ENCODE measurements around the gene TM6SF1.

- TF ChIP-seq CTCF (conservative IDR thresholded peaks at IDR 0.05; ENCODE audit: low read depth, low read length): no peak
- TF ChIP-seq MAZ (IDR thresholded peaks at IDR 0.05; ENCODE audit: borderline replicate concordance, low read depth, low read length): no peak
- TF ChIP-seq CHD1 (IDR thresholded peaks at IDR 0.05; ENCODE audit: low read depth, low read length): no peak
- no peak for TF ChIP-seq CEBPB (IDR thresholded peaks at IDR 0.05; ENCODE audit: low read depth, low read length)
- no peak for TF ChIP-seq RAD21 (IDR thresholded peaks at IDR 0.05; ENCODE audit: low read length)
- no peak for TF ChIP-seq POLR2A (IDR thresholded peaks at IDR 0.05; ENCODE audit: low read depth, low read length)
- no peak for TF ChIP-seq RFX5 (IDR thresholded peaks at IDR 0.05; ENCODE audit: low read depth, low read length)
Measured at GRCh38 chr15:83064859-83065258, 42.6 kb upstream of the TM6SF1 start.
